ENCODE data around the gene MUSTN1.

MUSTN1 gene

DNA sequence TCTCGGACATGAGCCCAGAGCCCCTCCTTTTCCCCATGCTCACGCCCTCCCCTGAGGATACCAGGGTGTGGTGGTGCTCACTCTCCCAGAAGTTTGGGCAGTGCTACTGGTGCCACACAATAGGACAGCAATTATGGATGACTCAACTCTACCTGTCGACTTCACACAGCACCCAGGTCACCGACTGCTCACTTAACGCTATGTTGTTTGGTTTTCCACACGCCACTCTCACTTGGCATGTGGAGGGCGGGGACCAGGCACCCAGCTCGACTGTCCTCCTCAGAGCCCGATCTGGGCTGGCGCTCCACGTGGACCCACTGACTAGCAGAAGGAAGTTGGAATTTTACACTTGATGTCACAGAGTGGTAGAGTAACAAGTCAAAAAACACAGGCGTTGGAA lies 31.6 kb upstream of the MUSTN1 start:
- no peak for DNase-seq (ENCODE audit: low spot score)
- TF ChIP-seq, protein P1, sequence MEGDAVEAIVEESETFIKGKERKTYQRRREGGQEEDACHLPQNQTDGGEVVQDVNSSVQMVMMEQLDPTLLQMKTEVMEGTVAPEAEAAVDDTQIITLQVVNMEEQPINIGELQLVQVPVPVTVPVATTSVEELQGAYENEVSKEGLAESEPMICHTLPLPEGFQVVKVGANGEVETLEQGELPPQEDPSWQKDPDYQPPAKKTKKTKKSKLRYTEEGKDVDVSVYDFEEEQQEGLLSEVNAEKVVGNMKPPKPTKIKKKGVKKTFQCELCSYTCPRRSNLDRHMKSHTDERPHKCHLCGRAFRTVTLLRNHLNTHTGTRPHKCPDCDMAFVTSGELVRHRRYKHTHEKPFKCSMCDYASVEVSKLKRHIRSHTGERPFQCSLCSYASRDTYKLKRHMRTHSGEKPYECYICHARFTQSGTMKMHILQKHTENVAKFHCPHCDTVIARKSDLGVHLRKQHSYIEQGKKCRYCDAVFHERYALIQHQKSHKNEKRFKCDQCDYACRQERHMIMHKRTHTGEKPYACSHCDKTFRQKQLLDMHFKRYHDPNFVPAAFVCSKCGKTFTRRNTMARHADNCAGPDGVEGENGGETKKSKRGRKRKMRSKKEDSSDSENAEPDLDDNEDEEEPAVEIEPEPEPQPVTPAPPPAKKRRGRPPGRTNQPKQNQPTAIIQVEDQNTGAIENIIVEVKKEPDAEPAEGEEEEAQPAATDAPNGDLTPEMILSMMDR (IDR thresholded peaks at IDR 0.05; ENCODE audit: extremely low read depth, missing control alignments) = no peak

DNA sequence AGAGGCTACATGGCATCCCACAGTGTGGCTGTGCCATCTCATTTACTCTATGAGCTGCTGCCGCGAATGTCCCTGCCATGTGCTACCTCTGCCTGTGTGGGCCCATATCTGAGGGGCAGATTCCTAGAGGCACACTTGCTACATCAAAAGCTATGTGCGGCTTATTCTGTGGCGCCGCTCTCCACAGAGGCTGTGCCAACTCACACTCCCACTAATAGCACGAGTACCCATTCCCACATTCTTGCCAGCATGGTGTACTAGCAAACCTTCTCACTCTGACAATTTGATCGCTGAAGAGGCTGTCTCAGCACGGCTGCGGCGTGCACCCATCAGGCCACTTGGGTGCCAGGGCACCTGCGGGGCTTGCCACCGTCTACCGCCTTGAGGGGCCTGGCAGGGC lies 31.2 kb upstream of the MUSTN1 start:
- DNase-seq (ENCODE audit: low spot score) = no peak
- TF ChIP-seq, protein P1 (IDR thresholded peaks at IDR 0.05; ENCODE audit: extremely low read depth, missing control alignments) = no peak

DNA sequence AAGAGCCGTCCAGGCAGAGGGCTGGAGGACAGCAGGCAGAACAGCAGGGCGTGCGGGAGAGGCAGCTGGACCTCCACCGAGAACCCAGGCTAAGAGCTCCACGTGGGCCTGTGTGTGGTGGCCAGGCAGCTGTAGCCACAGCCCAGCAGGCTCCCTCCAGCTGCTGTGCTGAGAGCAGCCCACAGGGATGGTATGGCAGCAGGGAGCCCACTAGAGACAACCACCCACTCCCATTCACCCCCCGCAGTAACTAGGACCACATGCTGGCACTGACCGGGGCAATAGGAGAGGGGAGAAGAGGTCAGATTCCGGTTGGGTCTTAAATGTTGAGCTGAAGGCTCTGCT lies 25.6 kb upstream of the MUSTN1 start:
- no peak for DNase-seq (ENCODE audit: low spot score)
- TF ChIP-seq, protein P1 (IDR thresholded peaks at IDR 0.05; ENCODE audit: extremely low read depth, missing control alignments) = no peak

GRCh38 chr3:52859686-52860423 lies 25.0 kb upstream of the MUSTN1 start:
- DNase-seq (ENCODE audit: low spot score) = no peak
- TF ChIP-seq, protein P1 (IDR thresholded peaks at IDR 0.05; ENCODE audit: extremely low read depth, missing control alignments) = no peak

DNA sequence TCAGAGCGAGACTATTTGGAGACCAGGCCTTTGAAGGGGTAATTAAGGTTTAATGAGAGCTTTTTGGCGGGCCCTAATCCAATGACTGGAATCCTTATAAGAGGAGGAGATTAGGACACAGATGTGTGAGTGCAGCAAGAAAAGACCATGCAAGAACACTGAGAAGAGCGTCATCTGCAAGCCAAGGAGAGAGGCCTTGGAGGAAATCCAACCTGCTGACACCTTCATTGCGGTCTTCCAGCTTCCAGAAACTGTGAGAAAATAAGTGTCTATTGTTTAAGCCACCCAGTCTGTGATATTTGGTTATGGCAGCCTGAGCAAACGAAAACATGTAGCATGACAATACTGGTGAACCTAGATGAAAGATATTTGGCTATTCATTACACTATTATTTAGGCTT lies 23.0 kb upstream of the MUSTN1 start:
- TF ChIP-seq, protein P1 (IDR thresholded peaks at IDR 0.05; ENCODE audit: extremely low read depth, missing control alignments) = no peak
- no peak for DNase-seq (ENCODE audit: low spot score)

DNA sequence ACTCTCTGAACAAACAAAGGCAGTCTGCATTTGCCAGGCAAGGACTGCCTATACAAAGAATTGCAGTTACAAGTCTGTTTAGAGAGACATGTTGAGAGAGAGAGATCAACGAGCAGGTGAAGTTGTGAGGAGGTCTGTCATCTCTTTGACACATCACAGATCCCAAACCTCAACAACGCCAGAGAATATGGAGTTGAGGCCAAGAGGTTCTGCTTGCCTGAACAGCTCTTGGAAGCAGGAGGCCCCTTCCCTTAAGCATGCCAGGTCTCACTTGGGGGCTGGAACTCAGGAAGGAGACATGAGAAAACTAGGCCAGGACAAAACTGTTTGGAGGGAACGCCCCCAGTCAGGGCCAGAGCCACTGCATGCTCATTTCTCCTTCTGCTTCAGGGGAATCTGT lies 22.3 kb upstream of the MUSTN1 start:
- no peak for DNase-seq (ENCODE audit: low spot score)
- TF ChIP-seq, protein P1 (IDR thresholded peaks at IDR 0.05; ENCODE audit: extremely low read depth, missing control alignments) = no peak

GRCh38 chr3:52856666-52857065 lies 21.8 kb upstream of the MUSTN1 start:
- TF ChIP-seq, protein P1 (IDR thresholded peaks at IDR 0.05; ENCODE audit: extremely low read depth, missing control alignments) = no peak
- no peak for DNase-seq (ENCODE audit: low spot score)
